ENCODE data around the gene CEP112. TPM values are rescaled to one million over a fixed set of nuclear protein-coding genes. Genes with fewer than 3 reads are reported as not detected.

The CEP112 gene
- total and polyA plus RNA-seq, 2 of the 8 experiments (the other 6 are each of a cell fraction or from before 2014, with no cell fraction given), result 0.62 to 3.1 TPM

DNA sequence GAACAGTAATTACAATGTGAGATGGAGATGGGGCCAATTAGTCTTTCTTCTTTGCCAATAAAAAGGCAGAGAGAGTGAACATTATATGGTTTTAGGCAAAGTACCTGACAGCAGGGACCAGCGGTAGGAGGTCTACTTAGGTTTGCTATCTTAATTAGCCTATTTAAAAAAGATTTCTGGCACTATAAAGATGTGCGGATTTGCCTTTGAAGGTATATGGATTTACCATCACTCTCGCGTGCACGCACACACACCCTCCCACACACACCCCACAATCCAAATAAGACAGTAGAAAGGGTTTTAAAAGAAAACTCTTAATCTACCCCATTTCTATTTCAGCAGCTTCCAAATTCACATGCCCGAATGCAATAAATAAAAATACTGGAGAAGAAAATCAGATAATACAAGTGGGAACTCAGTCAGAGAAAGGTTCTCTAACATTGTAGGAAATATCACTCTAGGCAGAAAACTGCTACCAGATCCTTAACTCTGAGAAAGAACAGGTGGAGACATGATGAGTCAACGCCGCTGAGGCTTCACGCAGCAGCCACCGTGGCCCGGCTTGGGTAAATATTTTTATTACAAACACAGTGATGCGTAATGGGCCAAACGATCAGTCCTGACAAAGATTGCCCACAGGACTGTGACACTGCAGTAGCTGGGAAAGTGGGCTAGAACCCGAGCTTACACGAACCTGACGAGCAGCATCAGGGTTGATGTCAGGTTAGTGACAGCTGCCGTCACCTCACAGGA is 563.9 kb downstream of the CEP112 start (continued):
- TF ChIP-seq CHD1 (IDR thresholded peaks at IDR 0.05; ENCODE audit: low read depth, low read length) (no peak), TEAD4 (IDR thresholded peaks at IDR 0.05; ENCODE audit: low read depth, low read length) (no peak), PHF8 (conservative IDR thresholded peaks at IDR 0.05; ENCODE audit: low read depth, low read length) (no peak)
- TF ChIP-seq, protein P1, sequence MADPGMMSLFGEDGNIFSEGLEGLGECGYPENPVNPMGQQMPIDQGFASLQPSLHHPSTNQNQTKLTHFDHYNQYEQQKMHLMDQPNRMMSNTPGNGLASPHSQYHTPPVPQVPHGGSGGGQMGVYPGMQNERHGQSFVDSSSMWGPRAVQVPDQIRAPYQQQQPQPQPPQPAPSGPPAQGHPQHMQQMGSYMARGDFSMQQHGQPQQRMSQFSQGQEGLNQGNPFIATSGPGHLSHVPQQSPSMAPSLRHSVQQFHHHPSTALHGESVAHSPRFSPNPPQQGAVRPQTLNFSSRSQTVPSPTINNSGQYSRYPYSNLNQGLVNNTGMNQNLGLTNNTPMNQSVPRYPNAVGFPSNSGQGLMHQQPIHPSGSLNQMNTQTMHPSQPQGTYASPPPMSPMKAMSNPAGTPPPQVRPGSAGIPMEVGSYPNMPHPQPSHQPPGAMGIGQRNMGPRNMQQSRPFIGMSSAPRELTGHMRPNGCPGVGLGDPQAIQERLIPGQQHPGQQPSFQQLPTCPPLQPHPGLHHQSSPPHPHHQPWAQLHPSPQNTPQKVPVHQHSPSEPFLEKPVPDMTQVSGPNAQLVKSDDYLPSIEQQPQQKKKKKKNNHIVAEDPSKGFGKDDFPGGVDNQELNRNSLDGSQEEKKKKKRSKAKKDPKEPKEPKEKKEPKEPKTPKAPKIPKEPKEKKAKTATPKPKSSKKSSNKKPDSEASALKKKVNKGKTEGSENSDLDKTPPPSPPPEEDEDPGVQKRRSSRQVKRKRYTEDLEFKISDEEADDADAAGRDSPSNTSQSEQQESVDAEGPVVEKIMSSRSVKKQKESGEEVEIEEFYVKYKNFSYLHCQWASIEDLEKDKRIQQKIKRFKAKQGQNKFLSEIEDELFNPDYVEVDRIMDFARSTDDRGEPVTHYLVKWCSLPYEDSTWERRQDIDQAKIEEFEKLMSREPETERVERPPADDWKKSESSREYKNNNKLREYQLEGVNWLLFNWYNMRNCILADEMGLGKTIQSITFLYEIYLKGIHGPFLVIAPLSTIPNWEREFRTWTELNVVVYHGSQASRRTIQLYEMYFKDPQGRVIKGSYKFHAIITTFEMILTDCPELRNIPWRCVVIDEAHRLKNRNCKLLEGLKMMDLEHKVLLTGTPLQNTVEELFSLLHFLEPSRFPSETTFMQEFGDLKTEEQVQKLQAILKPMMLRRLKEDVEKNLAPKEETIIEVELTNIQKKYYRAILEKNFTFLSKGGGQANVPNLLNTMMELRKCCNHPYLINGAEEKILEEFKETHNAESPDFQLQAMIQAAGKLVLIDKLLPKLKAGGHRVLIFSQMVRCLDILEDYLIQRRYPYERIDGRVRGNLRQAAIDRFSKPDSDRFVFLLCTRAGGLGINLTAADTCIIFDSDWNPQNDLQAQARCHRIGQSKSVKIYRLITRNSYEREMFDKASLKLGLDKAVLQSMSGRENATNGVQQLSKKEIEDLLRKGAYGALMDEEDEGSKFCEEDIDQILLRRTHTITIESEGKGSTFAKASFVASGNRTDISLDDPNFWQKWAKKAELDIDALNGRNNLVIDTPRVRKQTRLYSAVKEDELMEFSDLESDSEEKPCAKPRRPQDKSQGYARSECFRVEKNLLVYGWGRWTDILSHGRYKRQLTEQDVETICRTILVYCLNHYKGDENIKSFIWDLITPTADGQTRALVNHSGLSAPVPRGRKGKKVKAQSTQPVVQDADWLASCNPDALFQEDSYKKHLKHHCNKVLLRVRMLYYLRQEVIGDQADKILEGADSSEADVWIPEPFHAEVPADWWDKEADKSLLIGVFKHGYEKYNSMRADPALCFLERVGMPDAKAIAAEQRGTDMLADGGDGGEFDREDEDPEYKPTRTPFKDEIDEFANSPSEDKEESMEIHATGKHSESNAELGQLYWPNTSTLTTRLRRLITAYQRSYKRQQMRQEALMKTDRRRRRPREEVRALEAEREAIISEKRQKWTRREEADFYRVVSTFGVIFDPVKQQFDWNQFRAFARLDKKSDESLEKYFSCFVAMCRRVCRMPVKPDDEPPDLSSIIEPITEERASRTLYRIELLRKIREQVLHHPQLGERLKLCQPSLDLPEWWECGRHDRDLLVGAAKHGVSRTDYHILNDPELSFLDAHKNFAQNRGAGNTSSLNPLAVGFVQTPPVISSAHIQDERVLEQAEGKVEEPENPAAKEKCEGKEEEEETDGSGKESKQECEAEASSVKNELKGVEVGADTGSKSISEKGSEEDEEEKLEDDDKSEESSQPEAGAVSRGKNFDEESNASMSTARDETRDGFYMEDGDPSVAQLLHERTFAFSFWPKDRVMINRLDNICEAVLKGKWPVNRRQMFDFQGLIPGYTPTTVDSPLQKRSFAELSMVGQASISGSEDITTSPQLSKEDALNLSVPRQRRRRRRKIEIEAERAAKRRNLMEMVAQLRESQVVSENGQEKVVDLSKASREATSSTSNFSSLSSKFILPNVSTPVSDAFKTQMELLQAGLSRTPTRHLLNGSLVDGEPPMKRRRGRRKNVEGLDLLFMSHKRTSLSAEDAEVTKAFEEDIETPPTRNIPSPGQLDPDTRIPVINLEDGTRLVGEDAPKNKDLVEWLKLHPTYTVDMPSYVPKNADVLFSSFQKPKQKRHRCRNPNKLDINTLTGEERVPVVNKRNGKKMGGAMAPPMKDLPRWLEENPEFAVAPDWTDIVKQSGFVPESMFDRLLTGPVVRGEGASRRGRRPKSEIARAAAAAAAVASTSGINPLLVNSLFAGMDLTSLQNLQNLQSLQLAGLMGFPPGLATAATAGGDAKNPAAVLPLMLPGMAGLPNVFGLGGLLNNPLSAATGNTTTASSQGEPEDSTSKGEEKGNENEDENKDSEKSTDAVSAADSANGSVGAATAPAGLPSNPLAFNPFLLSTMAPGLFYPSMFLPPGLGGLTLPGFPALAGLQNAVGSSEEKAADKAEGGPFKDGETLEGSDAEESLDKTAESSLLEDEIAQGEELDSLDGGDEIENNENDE (IDR thresholded peaks at IDR 0.05; ENCODE audit: insufficient replicate concordance, low read length), result no peak

Data from H1 (cell line).